Measurements from ENCODE around the gene ARHGEF39.

ARHGEF39 gene

GRCh38 chr9:35669331-35670145 lies 4.5 kb upstream of the ARHGEF39 start:
- Histone ChIP-seq H3K4me1 (ENCODE audit: control insufficient read depth in 1 of 2, insufficient read depth in 2 of 2, low read length in 2 of 2) (peaks cover 1 to 11% of the 10 kb centered on the region in 2 donors), H3K4me3 (ENCODE audit: low read depth in 1 of 2, low read length in 2 of 2) (peak overlapping the region in 1 of 2 donors; percentile 7), H3K9me3 (ENCODE audit: control insufficient read depth in 1 of 2, low read length in 2 of 2) (no peaks in the 10 kb centered on the region), H3K27ac (ENCODE audit: low read length) (peak overlapping the region; percentile 48), H3K27me3 (ENCODE audit: low read depth, low read length) (no peaks in the 10 kb centered on the region), H3K36me3 (ENCODE audit: control insufficient read depth in 1 of 2, insufficient read depth in 2 of 2, low read length in 2 of 2) (no peaks in the 10 kb centered on the region)

DNA sequence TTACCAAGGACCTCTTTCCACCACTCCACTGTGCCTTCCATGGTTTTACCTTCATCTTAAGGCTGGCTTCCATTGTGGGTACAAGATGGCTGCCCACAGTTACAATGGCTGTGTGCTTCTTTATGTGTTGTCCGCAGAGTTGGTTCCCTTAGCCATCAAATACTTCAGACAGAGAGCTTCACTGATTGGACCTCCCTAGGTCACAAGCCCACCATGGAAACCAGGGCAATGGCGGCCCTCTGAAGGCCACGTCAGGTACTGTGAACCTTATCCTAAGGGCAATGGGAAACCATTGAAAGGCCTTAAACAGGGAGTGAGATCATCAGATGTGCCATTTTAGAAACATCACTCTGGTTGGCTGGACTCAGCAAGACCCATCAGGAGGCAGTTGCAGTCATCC lies 2.9 kb upstream of the ARHGEF39 start:
- no peak overlapping the region for H3K4me3 ChIP-seq (ENCODE audit: low read depth in 1 of 2, low read length in 2 of 2)
- H3K27me3 ChIP-seq (ENCODE audit: low read depth, low read length), result no peaks in the 10 kb centered on the region
- no peak overlapping the region for H3K27ac ChIP-seq (ENCODE audit: low read length)
- H3K9me3 ChIP-seq (ENCODE audit: control insufficient read depth in 1 of 2, low read length in 2 of 2), result no peaks in the 10 kb centered on the region
- H3K4me1 ChIP-seq (ENCODE audit: control insufficient read depth in 1 of 2, insufficient read depth in 2 of 2, low read length in 2 of 2), result peaks cover 5 to 7% of the 10 kb centered on the region in 2 donors
- H3K36me3 ChIP-seq (ENCODE audit: control insufficient read depth in 1 of 2, insufficient read depth in 2 of 2, low read length in 2 of 2), result no peaks in the 10 kb centered on the region

DNA sequence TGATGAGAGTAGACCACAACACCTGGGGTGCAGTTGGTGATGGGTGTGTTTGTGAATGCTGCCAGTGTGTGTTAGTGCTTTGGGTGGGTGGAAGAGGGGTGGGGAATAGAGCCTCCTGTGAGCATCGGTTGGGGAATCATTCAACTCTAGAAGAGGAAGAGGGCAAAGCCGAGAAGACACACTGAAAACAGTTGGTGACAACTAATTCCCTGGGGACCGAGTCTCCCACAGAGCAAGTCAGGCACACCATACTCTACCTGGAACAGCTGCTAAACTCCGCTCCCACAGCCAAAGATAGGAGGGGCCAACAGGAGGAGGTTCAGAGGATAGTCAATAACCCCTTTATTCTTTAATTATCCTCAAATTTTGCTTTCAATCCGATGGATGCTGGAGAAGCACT lies 1.6 kb upstream of the ARHGEF39 start:
- no peak overlapping the region for H3K27ac ChIP-seq (ENCODE audit: low read length)
- no peaks in the 10 kb centered on the region for H3K9me3 ChIP-seq (ENCODE audit: control insufficient read depth in 1 of 2, low read length in 2 of 2)
- H3K27me3 ChIP-seq (ENCODE audit: low read depth, low read length), result no peaks in the 10 kb centered on the region
- peaks cover 5 to 14% of the 10 kb centered on the region in 2 donors for H3K4me1 ChIP-seq (ENCODE audit: control insufficient read depth in 1 of 2, insufficient read depth in 2 of 2, low read length in 2 of 2)
- H3K36me3 ChIP-seq (ENCODE audit: control insufficient read depth in 1 of 2, insufficient read depth in 2 of 2, low read length in 2 of 2), result no peaks in the 10 kb centered on the region
- H3K4me3 ChIP-seq (ENCODE audit: low read depth in 1 of 2, low read length in 2 of 2), result no peak overlapping the region

- Histone ChIP-seq H3K36me3 (ENCODE audit: control insufficient read depth in 1 of 2, insufficient read depth in 2 of 2, low read length in 2 of 2) (no peaks in the 10 kb centered on the region), H3K27ac (ENCODE audit: low read length) (no peak overlapping the region), H3K4me1 (ENCODE audit: control insufficient read depth in 1 of 2, insufficient read depth in 2 of 2, low read length in 2 of 2) (peaks cover 5 to 14% of the 10 kb centered on the region in 2 donors), H3K27me3 (ENCODE audit: low read depth, low read length) (no peaks in the 10 kb centered on the region), H3K4me3 (ENCODE audit: low read depth in 1 of 2, low read length in 2 of 2) (no peak overlapping the region), H3K9me3 (ENCODE audit: control insufficient read depth in 1 of 2, low read length in 2 of 2) (no peaks in the 10 kb centered on the region)
Measured at GRCh38 chr9:35666045-35666444, 1.1 kb upstream of the ARHGEF39 start.

- Histone ChIP-seq H3K27ac (ENCODE audit: low read length) (peak overlapping the region; percentile 29), H3K4me1 (ENCODE audit: control insufficient read depth in 1 of 2, insufficient read depth in 2 of 2, low read length in 2 of 2) (peaks cover 5 to 19% of the 10 kb centered on the region in 2 donors), H3K9me3 (ENCODE audit: control insufficient read depth in 1 of 2, low read length in 2 of 2) (no peaks in the 10 kb centered on the region), H3K27me3 (ENCODE audit: low read depth, low read length) (no peaks in the 10 kb centered on the region), H3K36me3 (ENCODE audit: control insufficient read depth in 1 of 2, insufficient read depth in 2 of 2, low read length in 2 of 2) (peaks cover 3 to 5% of the 10 kb centered on the region in 2 donors), H3K4me3 (ENCODE audit: low read depth in 1 of 2, low read length in 2 of 2) (peak overlapping the region; percentile 55 to 76)
Measured at GRCh38 chr9:35665471-35665818, 450 bp upstream of the ARHGEF39 start.

- H3K9me3 ChIP-seq (ENCODE audit: control insufficient read depth in 1 of 2, low read length in 2 of 2), result no peaks in the 10 kb centered on the region
- peaks cover 8 to 14% of the 10 kb centered on the region in 2 donors for H3K36me3 ChIP-seq (ENCODE audit: control insufficient read depth in 1 of 2, insufficient read depth in 2 of 2, low read length in 2 of 2)
- peak overlapping the region; percentile 99 for H3K27ac ChIP-seq (ENCODE audit: low read length)
- H3K27me3 ChIP-seq (ENCODE audit: low read depth, low read length), result no peaks in the 10 kb centered on the region
- H3K4me1 ChIP-seq (ENCODE audit: control insufficient read depth in 1 of 2, insufficient read depth in 2 of 2, low read length in 2 of 2), result peaks cover 5 to 31% of the 10 kb centered on the region in 2 donors
- peak overlapping the region in 1 of 2 donors; percentile 12 for H3K4me3 ChIP-seq (ENCODE audit: low read depth in 1 of 2, low read length in 2 of 2)
Measured at GRCh38 chr9:35662437-35662836, 2.6 kb downstream of the ARHGEF39 start.

- Histone ChIP-seq H3K9me3 (ENCODE audit: control insufficient read depth in 1 of 2, low read length in 2 of 2) (no peaks in the 10 kb centered on the region), H3K4me1 (ENCODE audit: control insufficient read depth in 1 of 2, insufficient read depth in 2 of 2, low read length in 2 of 2) (peaks cover 5 to 31% of the 10 kb centered on the region in 2 donors), H3K4me3 (ENCODE audit: low read depth in 1 of 2, low read length in 2 of 2) (no peak overlapping the region), H3K27me3 (ENCODE audit: low read depth, low read length) (no peaks in the 10 kb centered on the region), H3K36me3 (ENCODE audit: control insufficient read depth in 1 of 2, insufficient read depth in 2 of 2, low read length in 2 of 2) (peaks cover 8 to 14% of the 10 kb centered on the region in 2 donors), H3K27ac (ENCODE audit: low read length) (peak overlapping the region; percentile 99)
Measured at GRCh38 chr9:35661756-35662350, 3.1 kb downstream of the ARHGEF39 start.

- Histone ChIP-seq H3K27ac (ENCODE audit: low read length) (peak overlapping the region; percentile 99), H3K4me3 (ENCODE audit: low read depth in 1 of 2, low read length in 2 of 2) (peak overlapping the region in 1 of 2 donors; percentile 88), H3K36me3 (ENCODE audit: control insufficient read depth in 1 of 2, insufficient read depth in 2 of 2, low read length in 2 of 2) (peaks cover 8 to 14% of the 10 kb centered on the region in 2 donors), H3K27me3 (ENCODE audit: low read depth, low read length) (no peaks in the 10 kb centered on the region), H3K9me3 (ENCODE audit: control insufficient read depth in 1 of 2, low read length in 2 of 2) (no peaks in the 10 kb centered on the region), H3K4me1 (ENCODE audit: control insufficient read depth in 1 of 2, insufficient read depth in 2 of 2, low read length in 2 of 2) (peaks cover 5 to 31% of the 10 kb centered on the region in 2 donors)
Measured at GRCh38 chr9:35660966-35661415, 4.0 kb downstream of the ARHGEF39 start.

- peak overlapping the region; percentile 99 for H3K27ac ChIP-seq (ENCODE audit: low read length)
- H3K4me3 ChIP-seq (ENCODE audit: low read depth in 1 of 2, low read length in 2 of 2), result peak overlapping the region; percentile 79 to 88
- H3K9me3 ChIP-seq (ENCODE audit: control insufficient read depth in 1 of 2, low read length in 2 of 2), result no peaks in the 10 kb centered on the region
- H3K36me3 ChIP-seq (ENCODE audit: control insufficient read depth in 1 of 2, insufficient read depth in 2 of 2, low read length in 2 of 2), result peaks cover 8 to 14% of the 10 kb centered on the region in 2 donors
- H3K27me3 ChIP-seq (ENCODE audit: low read depth, low read length), result no peaks in the 10 kb centered on the region
- H3K4me1 ChIP-seq (ENCODE audit: control insufficient read depth in 1 of 2, insufficient read depth in 2 of 2, low read length in 2 of 2), result peaks cover 2 to 24% of the 10 kb centered on the region in 2 donors
Measured at GRCh38 chr9:35659340-35659739, 5.7 kb downstream of the ARHGEF39 start.

- Histone ChIP-seq H3K4me1 (ENCODE audit: control insufficient read depth in 1 of 2, insufficient read depth in 2 of 2, low read length in 2 of 2) (peaks cover 0 to 24% of the 10 kb centered on the region in 2 donors), H3K4me3 (ENCODE audit: low read depth in 1 of 2, low read length in 2 of 2) (peak overlapping the region; percentile 79 to 88), H3K27ac (ENCODE audit: low read length) (peak overlapping the region; percentile 99), H3K27me3 (ENCODE audit: low read depth, low read length) (no peaks in the 10 kb centered on the region), H3K9me3 (ENCODE audit: control insufficient read depth in 1 of 2, low read length in 2 of 2) (no peaks in the 10 kb centered on the region), H3K36me3 (ENCODE audit: control insufficient read depth in 1 of 2, insufficient read depth in 2 of 2, low read length in 2 of 2) (peaks cover 8 to 14% of the 10 kb centered on the region in 2 donors)
Measured at GRCh38 chr9:35658968-35659220, 6.1 kb downstream of the ARHGEF39 start.

DNA sequence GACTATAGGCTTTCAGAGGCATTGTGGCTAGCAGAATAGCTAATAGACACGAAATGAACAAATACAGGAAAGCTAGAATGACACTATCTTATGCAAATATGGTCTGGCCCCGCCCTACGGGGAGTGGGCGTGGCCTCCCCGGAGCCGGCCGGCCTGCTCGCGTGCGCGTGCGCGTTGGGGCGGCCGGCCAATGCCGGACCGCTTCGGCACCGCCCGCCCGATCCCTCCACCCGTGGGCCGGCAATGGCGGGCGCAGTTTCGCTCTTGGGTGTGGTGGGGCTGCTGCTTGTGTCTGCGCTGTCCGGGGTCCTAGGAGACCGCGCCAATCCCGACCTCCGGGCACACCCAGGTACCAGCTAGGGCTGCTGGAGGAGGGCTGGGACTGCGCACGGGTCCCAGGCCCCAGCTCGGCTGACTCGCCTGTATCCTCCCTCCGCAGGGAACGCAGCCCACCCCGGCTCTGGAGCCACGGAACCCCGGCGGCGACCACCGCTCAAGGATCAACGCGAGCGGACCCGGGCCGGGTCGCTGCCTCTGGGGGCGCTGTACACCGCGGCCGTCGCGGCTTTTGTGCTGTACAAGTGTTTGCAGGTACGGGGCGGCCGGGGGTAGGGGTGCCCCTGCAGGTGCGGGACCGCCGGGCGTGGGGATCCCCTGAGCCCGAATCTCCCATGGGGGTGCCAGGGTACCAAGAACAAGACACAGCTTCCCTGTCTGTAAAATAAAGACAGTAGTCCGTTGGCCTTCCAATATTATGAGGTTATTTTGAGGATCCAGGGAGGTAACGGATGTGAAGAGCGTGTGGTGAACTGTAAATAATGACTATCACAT lies 6.6 kb downstream of the ARHGEF39 start, which contains the start of gene CCDC107:
TSS of gene CCDC107 (plus strand) at position 156 of the 831 bp plus-strand sequence. CDS start at position 244, 88 bp downstream.
- Histone ChIP-seq H3K27me3 (ENCODE audit: low read depth, low read length) (no peaks in the 10 kb centered on the region), H3K27ac (ENCODE audit: low read length) (peak within 1 kb of the TSS; percentile 99), H3K36me3 (ENCODE audit: control insufficient read depth in 1 of 2, insufficient read depth in 2 of 2, low read length in 2 of 2) (peaks cover 8 to 14% of the 10 kb centered on the region in 2 donors), H3K4me3 (ENCODE audit: low read depth in 1 of 2, low read length in 2 of 2) (peak within 1 kb of the TSS; percentile 79 to 88), H3K4me1 (ENCODE audit: control insufficient read depth in 1 of 2, insufficient read depth in 2 of 2, low read length in 2 of 2) (peaks cover 0 to 24% of the 10 kb centered on the region in 2 donors), H3K9me3 (ENCODE audit: control insufficient read depth in 1 of 2, low read length in 2 of 2) (no peaks in the 10 kb centered on the region)
